Lower leg skin (tissue), 4 donors: Measurements from ENCODE around the gene NOL4L. TPM values are rescaled to one million over a fixed set of nuclear protein-coding genes. Genes with fewer than 3 reads are reported as not detected.

ENCODE experiments used
- DNase-seq, 2 donors: peaks; one replicate each; pipeline ENCODE4 v3.0.0-alpha.2; 2019; ENCODE audit warnings: low spot score in 2 of 2
- H3K4me3 ChIP-seq: fragments of 200-600 bp; sonication (generic); 2 replicates; pipeline ENCODE4 v1.5.1; 2017; ENCODE audit warnings: mild to moderate bottlenecking, low read depth; ENCODE audit not compliant: poor library complexity, severe bottlenecking
- POLR2A ChIP-seq, 2 donors: fragments of 450-650 bp; IDR thresholded peaks; one replicate each; pipeline ENCODE4 v1.6.1; 2016 to 2017; ENCODE audit warnings: antibody characterized with exemption in 2 of 2, mild to moderate bottlenecking in 1 of 2, moderate library complexity in 1 of 2
- WGBS, 2 donors: methylation state at CpG; one replicate each; pipeline ENCODE4 v1.1.5; 2018; 5-methylcytosine and 5-hydroxymethylcytosine counted together
- intact Hi-C: fragments of 100-400 bp; cut with DNase I; formaldehyde crosslinking; loops from one replicate; pipeline ENCODE4 v1.15.0; 2023; ENCODE audit warnings: low total_unique reads
- total RNA-seq, 4 donors: library from RNA; depleted of rRNA; stranded (reverse); fragments of >200 nt; gene quantifications; one replicate each; pipeline ENCODE4 v1.1.0, GENCODE V29; 2016
- TF ChIP-seq, protein P1 (sequence below), 3 donors: fragments of 450-650 bp; IDR thresholded peaks; one replicate each; pipeline ENCODE4 v1.5.1; 2016; ENCODE audit warnings: antibody characterized with exemption in 3 of 3, mild to moderate bottlenecking in 3 of 3, moderate library complexity in 2 of 3

Gene NOL4L
- total RNA-seq, 4 donors from 2014 or later = 4.6 to 10.4 (median 7.0) TPM

DNA sequence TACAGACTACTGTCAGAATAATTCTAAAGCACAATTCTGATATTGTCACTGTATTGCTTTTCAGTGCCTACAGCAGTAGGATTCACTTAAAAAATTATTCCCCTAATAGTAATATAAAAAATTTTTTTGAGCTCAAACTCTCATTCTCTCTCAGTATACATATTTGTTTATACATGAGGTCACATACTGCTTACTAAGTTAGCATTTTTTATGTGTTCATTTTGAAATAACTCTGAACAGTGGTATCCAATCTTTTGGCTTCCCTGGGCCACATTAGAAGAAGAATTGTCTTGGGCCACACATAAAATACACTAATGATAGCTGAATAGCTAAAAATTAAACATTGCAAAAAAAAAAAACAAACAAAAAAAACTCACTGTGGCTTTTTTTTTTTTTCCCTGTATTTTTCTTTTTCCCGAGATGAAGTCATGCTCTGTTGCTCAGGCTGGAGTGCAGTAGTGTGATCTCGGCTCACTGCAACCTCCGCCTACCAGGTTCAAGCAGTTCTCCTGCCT, 188.4 kb downstream of the NOL4L start:
- DNase-seq = no peak
- intact Hi-C loops = loop anchor here (10.0 kb wide), 1 partner anchor 762 kb away; the partner anchor contains the start of gene COX4I2
- TF ChIP-seq, protein P1, sequence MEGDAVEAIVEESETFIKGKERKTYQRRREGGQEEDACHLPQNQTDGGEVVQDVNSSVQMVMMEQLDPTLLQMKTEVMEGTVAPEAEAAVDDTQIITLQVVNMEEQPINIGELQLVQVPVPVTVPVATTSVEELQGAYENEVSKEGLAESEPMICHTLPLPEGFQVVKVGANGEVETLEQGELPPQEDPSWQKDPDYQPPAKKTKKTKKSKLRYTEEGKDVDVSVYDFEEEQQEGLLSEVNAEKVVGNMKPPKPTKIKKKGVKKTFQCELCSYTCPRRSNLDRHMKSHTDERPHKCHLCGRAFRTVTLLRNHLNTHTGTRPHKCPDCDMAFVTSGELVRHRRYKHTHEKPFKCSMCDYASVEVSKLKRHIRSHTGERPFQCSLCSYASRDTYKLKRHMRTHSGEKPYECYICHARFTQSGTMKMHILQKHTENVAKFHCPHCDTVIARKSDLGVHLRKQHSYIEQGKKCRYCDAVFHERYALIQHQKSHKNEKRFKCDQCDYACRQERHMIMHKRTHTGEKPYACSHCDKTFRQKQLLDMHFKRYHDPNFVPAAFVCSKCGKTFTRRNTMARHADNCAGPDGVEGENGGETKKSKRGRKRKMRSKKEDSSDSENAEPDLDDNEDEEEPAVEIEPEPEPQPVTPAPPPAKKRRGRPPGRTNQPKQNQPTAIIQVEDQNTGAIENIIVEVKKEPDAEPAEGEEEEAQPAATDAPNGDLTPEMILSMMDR (IDR thresholded peaks at IDR 0.05) = no peak
- no peak overlapping the region for H3K4me3 ChIP-seq
- 73 to 76% methylated on average over 3 of the region's 3 CpGs for WGBS, 2 donors

DNA sequence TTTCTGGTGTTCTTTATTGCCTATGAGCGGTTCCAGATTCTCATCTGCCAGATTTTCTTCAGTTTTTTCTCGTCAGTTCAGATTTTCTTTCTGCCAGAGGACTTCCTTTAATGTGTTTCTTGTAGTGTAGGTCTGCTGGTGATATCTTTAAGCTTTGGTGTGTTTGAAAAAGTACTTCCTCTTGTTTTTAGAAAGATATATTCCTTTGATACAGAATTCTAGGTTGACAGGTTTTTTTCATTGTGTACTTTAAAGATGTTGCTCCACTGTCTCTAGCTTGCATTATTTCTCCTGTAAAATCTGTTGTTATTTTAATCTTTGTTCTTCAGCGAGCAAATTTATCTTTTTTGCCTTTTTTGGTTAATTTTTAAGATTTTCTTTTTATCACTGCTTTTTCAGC, 190.1 kb downstream of the NOL4L start:
- no peak for DNase-seq
- intact Hi-C loops = loop anchor here (10.0 kb wide), 1 partner anchor 760 kb away; the partner anchor contains the start of gene COX4I2
- TF ChIP-seq POLR2A (IDR thresholded peaks at IDR 0.05) = no peak
- TF ChIP-seq, protein P1 (IDR thresholded peaks at IDR 0.05) = no peak
- WGBS, 2 donors = 93 to 97% methylated on average over 3 of the region's 3 CpGs
- H3K4me3 ChIP-seq = no peak overlapping the region

Other genes starting within 250 kb of the NOL4L start
- gene ASXL1, start 227.0 kb downstream of the NOL4L start, total RNA-seq = 10 to 100 TPM; 29.1 to 84.8 (median 32.6) TPM
- gene C20orf203, start 88.6 kb upstream of the NOL4L start, total RNA-seq = under 1 TPM in 3 of 4 donors, not detected in 1; 0.13 to 0.20 (median 0.13) TPM
- gene COMMD7, start 158.1 kb upstream of the NOL4L start, total RNA-seq = 10 to 100 TPM; 16.9 to 21.0 (median 18.7) TPM
- 1 to 10 TPM; 2.0 to 3.4 (median 2.7) TPM for gene DNMT3B, start 177.1 kb upstream of the NOL4L start, total RNA-seq
- 10 to 100 TPM; 44.6 to 60.2 (median 52.8) TPM for gene MAPRE1, start 234.6 kb upstream of the NOL4L start, total RNA-seq